Fibroblast of upper back skin (primary cell): ENCODE results near the gene DENND1A.
"Not testable (repeated sequence)": the region's sequence is repeated elsewhere in the genome, so short reads cannot be mapped to it uniquely, and the experiment has no call there.

Experiments used
- DNase-seq: peaks from one replicate; pipeline ENCODE4 v3.0.0-alpha.2; 2013

The DENND1A gene

GRCh38 chr9:123929870-123930831 lies at the start of gene DENND1A:
DENND1A (minus strand) TSS chr9:123930126; CDS start chr9:123929905, 221 bp downstream.
- DNase-seq, result peak; percentile 90

- no peak for DNase-seq
These were observed 49.1 kb upstream of the DENND1A start for GRCh38 chr9:123978981-123979380.

GRCh38 chr9:123976579-123976978 lies 46.7 kb upstream of the DENND1A start:
- not testable (repeated sequence) for DNase-seq

GRCh38 chr9:123975871-123976270 lies 45.9 kb upstream of the DENND1A start:
- no peak for DNase-seq

- DNase-seq, result no peak
These were observed 44.5 kb upstream of the DENND1A start for GRCh38 chr9:123974471-123974870.

- DNase-seq, result no peak
These were observed 43.8 kb upstream of the DENND1A start for GRCh38 chr9:123973590-123974223.

GRCh38 chr9:123972618-123973017 lies 42.7 kb upstream of the DENND1A start:
- no peak for DNase-seq

- no peak for DNase-seq
These were observed 37.4 kb upstream of the DENND1A start for GRCh38 chr9:123967323-123967722.

GRCh38 chr9:123965801-123966686 lies 36.1 kb upstream of the DENND1A start:
- DNase-seq, result no peak

GRCh38 chr9:123964761-123965160 lies 34.8 kb upstream of the DENND1A start:
- no peak for DNase-seq

- no peak for DNase-seq
These were observed 31.0 kb upstream of the DENND1A start for GRCh38 chr9:123960965-123961364.

- no peak for DNase-seq
These were observed 30.4 kb upstream of the DENND1A start for GRCh38 chr9:123960366-123960765.

GRCh38 chr9:123959787-123960186 lies 29.9 kb upstream of the DENND1A start:
- DNase-seq, result peak; percentile 9

- no peak for DNase-seq
These were observed 27.8 kb upstream of the DENND1A start for GRCh38 chr9:123957731-123958130.

GRCh38 chr9:123957168-123957721 lies 27.3 kb upstream of the DENND1A start:
- DNase-seq, result no peak

- DNase-seq, result no peak
These were observed 25.7 kb upstream of the DENND1A start for GRCh38 chr9:123955637-123956036.

- DNase-seq, result peak; percentile 45
These were observed 24.8 kb upstream of the DENND1A start for GRCh38 chr9:123954518-123955280.

- no peak for DNase-seq
These were observed 22.9 kb upstream of the DENND1A start for GRCh38 chr9:123952641-123953495.

GRCh38 chr9:123948286-123948685 lies 18.4 kb upstream of the DENND1A start:
- no peak for DNase-seq

- no peak for DNase-seq
These were observed 17.4 kb upstream of the DENND1A start for GRCh38 chr9:123947326-123947725.
